ENCODE measurements around the gene PREB. TPM values are rescaled to one million over a fixed set of nuclear protein-coding genes. Genes with fewer than 3 reads are reported as not detected.

Gene PREB
- total RNA-seq, 4 donors from 2014 or later = 117 to 197 (median 154) TPM

DNA sequence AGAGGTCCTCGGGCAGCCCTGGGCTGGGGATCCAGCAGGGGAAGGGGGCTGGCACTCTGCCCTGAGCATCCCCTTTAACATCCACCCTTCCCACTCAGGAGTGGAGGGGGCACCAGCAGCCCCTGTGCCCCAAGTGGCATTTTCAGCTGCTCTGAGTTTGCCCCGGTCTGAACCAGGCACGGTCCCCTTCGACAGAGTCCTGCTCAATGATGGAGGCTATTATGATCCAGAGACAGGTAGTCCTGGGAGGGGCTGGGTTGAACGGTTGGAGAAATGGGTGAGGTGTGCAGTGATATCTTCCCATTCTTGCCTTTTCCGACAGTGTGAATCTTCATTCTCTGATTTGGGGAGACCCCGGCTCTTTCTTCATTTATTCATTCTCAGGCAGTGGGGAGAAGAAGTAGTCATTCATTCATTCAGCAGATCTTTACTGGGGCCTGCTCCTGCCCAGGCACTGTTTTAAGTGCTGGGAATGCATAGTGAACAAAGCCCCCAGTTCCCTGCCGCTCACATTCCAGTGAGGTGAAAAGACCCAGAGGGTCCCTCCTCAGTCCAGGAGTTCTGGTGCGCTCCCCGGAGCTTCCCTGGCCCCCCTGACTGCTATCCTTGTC lies 49.3 kb downstream of the PREB start:
- in situ Hi-C loops (cut with MboI; ENCODE audit: low sequenced_read_pairs in 4 of 4) (loop anchor here (5.0 to 10.0 kb wide), 3 partner anchors 50 to 120 kb away; partner anchors contain the start of genes TMEM214 (in 3 of the 4) and MAPRE3 (in 1 of the 4)), intact Hi-C loops (cut with DNase I; ENCODE audit: low total_unique reads) (loop anchor here (2.0 to 10.0 kb wide), 3 partner anchors 53 to 290 kb away; partner anchors contain the start of genes EIF2B4, SNX17 and TMEM214)
- H3K4me1 ChIP-seq = peaks cover 26 to 47% of the 10 kb centered on the region in 2 donors
- no peak for ATAC-seq
- H3K4me3 ChIP-seq = peak overlapping the region; percentile 70 to 95 (median 86)
- H3K27me3 ChIP-seq = no peaks in the 10 kb centered on the region
- TF ChIP-seq POLR2A (IDR thresholded peaks at IDR 0.05) (no peak), CTCF (IDR thresholded peaks at IDR 0.05 in 4 of 5, conservative IDR thresholded peaks at IDR 0.05 in 1 of 5) (peak in 1 of 5 experiments; percentile 8)
- no peaks in the 10 kb centered on the region for H3K36me3 ChIP-seq
- H3K27ac ChIP-seq = peak overlapping the region; percentile 88 to 97 (median 94)
- no peaks in the 10 kb centered on the region for H3K9me3 ChIP-seq
- no peak for DNase-seq

DNA sequence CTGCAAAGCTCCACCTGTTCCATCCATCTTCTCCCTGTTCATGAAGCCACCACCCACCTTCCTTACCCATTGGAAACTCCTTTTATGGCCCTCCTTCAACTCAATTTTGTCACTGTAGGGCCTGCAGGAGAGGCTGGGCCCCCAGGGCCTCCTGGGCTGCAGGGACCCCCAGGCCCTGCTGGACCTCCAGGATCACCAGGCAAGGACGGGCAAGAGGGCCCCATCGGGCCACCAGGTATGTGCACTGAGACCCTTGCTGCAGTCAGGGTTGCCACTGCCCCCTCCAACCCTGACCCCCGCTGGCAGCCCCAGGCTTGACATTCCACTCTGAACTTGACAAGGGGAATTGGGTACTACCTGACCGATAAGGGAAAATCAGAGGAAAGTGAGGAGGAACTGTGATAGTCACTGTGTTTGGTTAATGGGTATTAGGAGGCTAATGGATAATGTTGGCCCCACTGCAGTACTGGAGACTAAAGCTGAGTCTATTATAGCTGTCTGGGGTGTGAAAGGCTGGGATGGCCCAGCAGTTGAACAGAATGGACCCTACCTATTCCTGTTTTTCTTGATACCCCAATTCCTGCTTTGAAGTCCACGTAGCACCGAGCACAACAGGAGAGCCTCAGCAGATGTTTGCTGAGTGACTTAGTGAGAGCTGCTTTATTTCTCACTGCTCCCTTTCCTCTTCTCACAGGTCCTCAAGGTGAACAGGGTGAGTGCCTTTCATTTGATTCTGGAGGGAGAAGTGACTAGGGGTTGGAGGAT lies 50.0 kb downstream of the PREB start:
- H3K4me3 ChIP-seq = no peak overlapping the region
- H3K4me1 ChIP-seq = peaks cover 26 to 47% of the 10 kb centered on the region in 2 donors
- ATAC-seq = no peak
- intact Hi-C loops (cut with DNase I; ENCODE audit: low total_unique reads) = loop anchor here (2.0 to 10.0 kb wide), 3 partner anchors 52 to 290 kb away; partner anchors contain the start of genes EIF2B4, SNX17 and TMEM214
- H3K36me3 ChIP-seq = no peaks in the 10 kb centered on the region
- no peak for TF ChIP-seq CTCF (IDR thresholded peaks at IDR 0.05 in 4 of 5, conservative IDR thresholded peaks at IDR 0.05 in 1 of 5)
- TF ChIP-seq POLR2A (IDR thresholded peaks at IDR 0.05) = no peak
- no peak for DNase-seq
- no peaks in the 10 kb centered on the region for H3K9me3 ChIP-seq
- H3K27me3 ChIP-seq = no peaks in the 10 kb centered on the region
- H3K27ac ChIP-seq = peak overlapping the region in 1 of 4 donors; percentile 97
- in situ Hi-C loops (cut with MboI; ENCODE audit: low sequenced_read_pairs in 4 of 4) = loop anchor here (5.0 to 10.0 kb wide), 3 partner anchors 50 to 120 kb away; partner anchors contain the start of genes TMEM214 (in 3 of the 4) and MAPRE3 (in 1 of the 4)

DNA sequence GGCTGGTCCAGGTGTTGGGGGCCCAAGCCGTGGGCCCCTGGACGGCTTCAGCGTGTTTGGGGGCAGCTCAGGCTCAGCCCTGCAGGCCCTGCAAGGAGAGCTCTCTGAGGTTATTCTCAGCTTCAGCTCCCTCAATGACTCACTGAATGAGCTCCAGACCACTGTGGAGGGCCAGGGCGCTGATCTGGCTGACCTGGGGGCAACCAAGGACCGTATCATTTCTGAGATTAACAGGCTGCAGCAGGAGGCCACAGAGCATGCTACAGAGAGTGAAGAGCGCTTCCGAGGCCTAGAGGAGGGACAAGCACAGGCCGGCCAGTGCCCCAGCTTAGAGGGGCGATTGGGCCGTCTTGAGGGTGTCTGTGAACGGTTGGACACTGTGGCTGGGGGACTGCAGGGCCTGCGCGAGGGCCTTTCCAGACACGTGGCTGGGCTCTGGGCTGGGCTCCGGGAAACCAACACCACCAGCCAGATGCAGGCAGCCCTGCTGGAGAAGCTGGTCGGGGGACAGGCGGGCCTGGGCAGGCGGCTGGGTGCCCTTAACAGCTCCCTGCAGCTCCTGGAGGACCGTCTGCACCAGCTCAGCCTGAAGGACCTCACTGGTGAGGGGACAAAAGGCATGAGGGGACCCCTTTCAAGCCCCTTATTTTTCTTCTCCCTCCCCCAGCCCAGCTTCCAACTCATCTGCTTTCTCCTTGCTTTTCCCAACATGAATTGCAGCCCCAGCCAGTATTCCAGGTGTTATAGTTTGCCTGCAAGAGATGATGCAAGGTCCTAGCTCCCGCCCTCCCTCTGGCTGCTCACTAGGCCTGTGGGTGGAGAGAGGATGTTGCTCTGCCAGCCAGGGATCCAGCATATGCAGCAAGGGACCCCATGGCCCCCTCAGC lies 50.8 kb downstream of the PREB start:
- intact Hi-C loops (cut with DNase I; ENCODE audit: low total_unique reads) = loop anchor here (2.0 to 10.0 kb wide), 2 partner anchors 123 to 291 kb away; partner anchors contain the start of genes EIF2B4 and SNX17
- Histone ChIP-seq H3K4me1 (peaks cover 26 to 47% of the 10 kb centered on the region in 2 donors), H3K27me3 (no peaks in the 10 kb centered on the region), H3K36me3 (no peaks in the 10 kb centered on the region), H3K27ac (peak overlapping the region in 1 of 4 donors; percentile 86), H3K4me3 (no peak overlapping the region), H3K9me3 (no peaks in the 10 kb centered on the region)
- no peak for ATAC-seq
- in situ Hi-C loops (cut with MboI; ENCODE audit: low sequenced_read_pairs in 4 of 4) = loop anchor here (10.0 kb wide), 2 partner anchors 49 to 119 kb away; partner anchors contain the start of gene TMEM214 (in 3 of the 4)
- no peak for TF ChIP-seq CTCF (IDR thresholded peaks at IDR 0.05 in 4 of 5, conservative IDR thresholded peaks at IDR 0.05 in 1 of 5)
- TF ChIP-seq POLR2A (IDR thresholded peaks at IDR 0.05) = no peak
- DNase-seq = no peak

DNA sequence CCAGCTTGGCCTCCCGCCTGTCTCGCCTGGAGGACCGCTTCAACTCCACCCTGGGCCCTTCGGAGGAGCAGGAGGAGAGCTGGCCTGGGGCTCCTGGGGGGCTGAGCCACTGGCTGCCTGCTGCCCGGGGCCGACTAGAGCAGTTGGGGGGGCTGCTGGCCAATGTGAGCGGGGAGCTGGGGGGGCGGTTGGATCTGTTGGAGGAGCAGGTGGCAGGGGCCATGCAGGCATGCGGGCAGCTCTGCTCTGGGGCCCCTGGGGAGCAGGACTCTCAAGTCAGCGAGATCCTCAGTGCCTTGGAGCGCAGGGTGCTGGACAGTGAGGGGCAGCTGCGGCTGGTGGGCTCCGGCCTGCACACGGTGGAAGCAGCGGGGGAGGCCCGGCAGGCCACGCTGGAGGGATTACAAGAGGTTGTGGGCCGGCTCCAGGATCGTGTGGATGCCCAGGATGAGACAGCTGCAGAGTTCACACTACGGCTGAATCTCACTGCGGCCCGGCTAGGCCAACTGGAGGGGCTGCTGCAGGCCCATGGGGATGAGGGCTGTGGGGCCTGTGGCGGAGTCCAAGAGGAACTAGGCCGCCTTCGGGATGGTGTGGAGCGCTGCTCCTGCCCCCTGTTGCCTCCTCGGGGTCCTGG lies 51.5 kb downstream of the PREB start:
- H3K27ac ChIP-seq = peak overlapping the region in 3 of 4 donors; percentile 75 to 95 (median 86)
- DNase-seq (no peak), ATAC-seq (no peak)
- in situ Hi-C loops (cut with MboI; ENCODE audit: low sequenced_read_pairs in 4 of 4) (loop anchor here (10.0 kb wide), 2 partner anchors 48 to 118 kb away; partner anchors contain the start of gene TMEM214 (in 3 of the 4)), intact Hi-C loops (cut with DNase I; ENCODE audit: low total_unique reads) (loop anchor here (10.0 kb wide), 1 partner anchor 292 kb away; the partner anchor contains the start of genes EIF2B4 and SNX17)
- no peak for TF ChIP-seq CTCF (IDR thresholded peaks at IDR 0.05 in 4 of 5, conservative IDR thresholded peaks at IDR 0.05 in 1 of 5)
- no peak for TF ChIP-seq POLR2A (IDR thresholded peaks at IDR 0.05)
- H3K4me1 ChIP-seq = peaks cover 26 to 47% of the 10 kb centered on the region in 2 donors
- no peaks in the 10 kb centered on the region for H3K27me3 ChIP-seq
- no peaks in the 10 kb centered on the region for H3K9me3 ChIP-seq
- no peaks in the 10 kb centered on the region for H3K36me3 ChIP-seq
- peak overlapping the region in 2 of 4 donors; percentile 19 to 40 for H3K4me3 ChIP-seq
